Neural cell (in vitro differentiated cells): ENCODE data around the gene ZNF33A. TPM values are rescaled to one million over a fixed set of nuclear protein-coding genes. Genes with fewer than 3 reads are reported as not detected.

ENCODE experiments used
- polyA plus RNA-seq: library from polyadenylated mRNA; depleted of rRNA; stranded (reverse); fragments of >200 nt; gene quantifications from 2 replicates; pipeline ENCODE4 v1.2.3, GENCODE V29; 2014
- small RNA-seq, 3 experiments: library from RNA; depleted of rRNA; stranded (forward); fragments of <200 nt; gene quantifications; one replicate each; pipeline ENCODE3, GENCODE V24; 2012

ZNF33A gene
- polyA plus RNA-seq, 1 donor from 2014 or later = 55.5 TPM

Small RNA genes lying within 50 kb of the gene (small RNA-seq; reads per million reads assigned to genes)
- gene AL161931.1 (0 reads per million in 3 experiments), gene FXYD6P2 (0 reads per million in 3 experiments), gene RF00019 (0 to 1.2 (median 0) reads per million in 3 experiments), gene RNU6-795P (0 reads per million in 3 experiments)

Other genes with a start within 250 kb of the ZNF33A start
- gene ZNF248, start 153.1 kb upstream of the ZNF33A start, polyA plus RNA-seq = 0.24 TPM in 1 of 2 replicates, not detected in the other
- gene ZNF25, start 34.0 kb upstream of the ZNF33A start, polyA plus RNA-seq = 72.6 and 81.6 TPM in 2 replicates
- gene ZNF37A, start 83.7 kb downstream of the ZNF33A start, polyA plus RNA-seq = 8.9 and 19.4 TPM in 2 replicates